PC-3 (cell line): ENCODE measurements around the gene GEMIN2. TPM values are rescaled to one million over a fixed set of nuclear protein-coding genes. Genes with fewer than 3 reads are reported as not detected.

Source experiments
- ATAC-seq: fragments of 200-7000 bp; cut with Tn5 transposase; 2 replicates; pipeline ENCODE4 v1.9.1; 2020; ENCODE audit warnings: mild to moderate bottlenecking, moderate library complexity
- BruUV-seq: library from RNA; stranded (reverse); fragments of 400-500 nt; replicated peaks from 2 replicates; lab custom pipeline; 2021; lab: Mats Ljungman, UMichigan
- CTCF ChIA-PET: fragments of 300-600 bp; sonication (Branson Sonifier 250); formaldehyde crosslinking; loops from one replicate; lab custom pipeline; 2022; ENCODE audit warnings: antibody characterized with exemption; lab: Charles Lee
- POLR2A ChIA-PET: fragments of 300-600 bp; sonication (Branson Sonifier 250); formaldehyde crosslinking; loops from one replicate; lab custom pipeline; 2022; ENCODE audit warnings: antibody characterized with exemption; ENCODE audit not compliant: unreplicated experiment; lab: Charles Lee
- DNase-seq: peaks from one replicate; pipeline ENCODE4 v3.0.0-alpha.2; 2015
- H2AFZ ChIP-seq: fragments of 300-600 bp; sonication (generic); 2 replicates; pipeline ENCODE4 v1.6.0; 2016; ENCODE audit warnings: antibody characterized with exemption, low read length
- H3F3A ChIP-seq: fragments of 300-600 bp; sonication (generic); one replicate; pipeline ENCODE4 v1.6.0; 2017; ENCODE audit warnings: antibody characterized with exemption, low read length, control low read depth, mild to moderate bottlenecking; ENCODE audit not compliant: unreplicated experiment
- H3K27ac ChIP-seq: fragments of 300-600 bp; sonication (generic); 2 replicates; pipeline ENCODE4 v1.5.1; 2016; ENCODE audit warnings: mild to moderate bottlenecking, low read length
- H3K27me3 ChIP-seq: fragments of 300-600 bp; sonication (generic); 2 replicates; pipeline ENCODE4 v1.6.1; 2016; ENCODE audit warnings: low read length, mixed read lengths
- H3K36me3 ChIP-seq: fragments of 300-600 bp; sonication (generic); 2 replicates; pipeline ENCODE4 v1.6.1; 2016; ENCODE audit warnings: low read depth, mixed run types, low read length, mixed read lengths
- H3K4me1 ChIP-seq: fragments of 300-600 bp; sonication (generic); 2 replicates; pipeline ENCODE4 v1.5.1; 2016; ENCODE audit warnings: low read length; ENCODE audit not compliant: insufficient read depth
- H3K4me2 ChIP-seq: fragments of 300-600 bp; sonication (generic); 2 replicates; pipeline ENCODE4 v1.6.0; 2016; ENCODE audit warnings: low read length
- H3K4me3 ChIP-seq: fragments of 300-600 bp; sonication (generic); 2 replicates; pipeline ENCODE4 v1.5.1; 2016; ENCODE audit warnings: mild to moderate bottlenecking, low read length, mixed read lengths
- H3K79me2 ChIP-seq: fragments of 300-600 bp; sonication (generic); 2 replicates; pipeline ENCODE4 v1.6.1; 2017; ENCODE audit warnings: low read length, mixed read lengths
- H3K9ac ChIP-seq: fragments of 300-600 bp; sonication (generic); 2 replicates; pipeline ENCODE4 v1.6.0; 2016; ENCODE audit warnings: mild to moderate bottlenecking, low read length
- H3K9me2 ChIP-seq: fragments of 300-600 bp; sonication (generic); replicated peaks from 2 replicates; pipeline ENCODE4 v1.6.1; 2016; ENCODE audit warnings: mixed run types, low read length, mixed read lengths
- H3K9me3 ChIP-seq: fragments of 300-600 bp; sonication (generic); 2 replicates; pipeline ENCODE4 v1.6.1; 2016; ENCODE audit warnings: low read length, mixed read lengths
- H4K20me1 ChIP-seq: fragments of 300-600 bp; sonication (generic); 2 replicates; pipeline ENCODE4 v1.6.1; 2016; ENCODE audit warnings: low read length, mixed read lengths
- CTCF ChIP-seq: fragments of 300-600 bp; sonication (generic); conservative IDR thresholded peaks from 2 replicates; pipeline ENCODE4 v1.5.1; 2017; ENCODE audit warnings: antibody characterized with exemption, low read depth, mild to moderate bottlenecking, low read length
- EZH2 ChIP-seq: fragments of 300-600 bp; sonication (generic); IDR thresholded peaks from one replicate; pipeline ENCODE4 v1.6.1; 2017; ENCODE audit warnings: antibody characterized with exemption, mild to moderate bottlenecking, low read length; ENCODE audit not compliant: unreplicated experiment
- EZH2phosphoT487 ChIP-seq: fragments of 300-600 bp; sonication (generic); IDR thresholded peaks from 2 replicates; pipeline ENCODE4 v1.6.1; 2018; ENCODE audit warnings: mild to moderate bottlenecking, antibody characterized with exemption, low read length, borderline replicate concordance
- intact Hi-C: fragments of 100-400 bp; cut with micrococcal nuclease; formaldehyde crosslinking; loops from 2 replicates; pipeline ENCODE4 v1.9.0; 2023
- total RNA-seq: library from RNA; depleted of rRNA; stranded (reverse); fragments of >200 nt; gene quantifications from 2 replicates; pipeline ENCODE4 v1.2.3, GENCODE V29; 2014; rRNA removed

The GEMIN2 gene
- total RNA-seq, 1 experiment from 2014 or later = 48.1 TPM

GRCh38 chr14:39185256-39186049 lies 71.3 kb downstream of the GEMIN2 start:
- no peak for TF ChIP-seq EZH2phosphoT487
- TF ChIP-seq CTCF = no peak
- no peak for TF ChIP-seq EZH2
- H2AFZ ChIP-seq = no peak overlapping the region
- H4K20me1 ChIP-seq = peaks cover 18% of the 10 kb centered on the region; the same call in 1 of the 2 replicates
- H3K27ac ChIP-seq = no peak overlapping the region
- peaks cover 12% of the 10 kb centered on the region for H3K4me1 ChIP-seq
- no peak overlapping the region for H3K4me3 ChIP-seq
- no peaks in the 10 kb centered on the region for H3K27me3 ChIP-seq
- H3F3A ChIP-seq = peaks cover 35% of the 10 kb centered on the region
- POLR2A ChIA-PET = interaction anchor here (0.5 kb wide), 1 partner anchor 95 kb away, joined by 3 read pairs; no protein-coding TSS in a partner anchor
- no peak overlapping the region for H3K9ac ChIP-seq
- peaks cover 12% of the 10 kb centered on the region for H3K79me2 ChIP-seq
- peaks cover 35% of the 10 kb centered on the region for H3K36me3 ChIP-seq
- intact Hi-C loops = no loop called here
- CTCF ChIA-PET = no interaction called here
- H3K4me2 ChIP-seq = no peak overlapping the region
- no TSS peak for BruUV-seq
- H3K9me3 ChIP-seq = no peaks in the 10 kb centered on the region
- ATAC-seq = no peak
- no peaks in the 10 kb centered on the region for H3K9me2 ChIP-seq
- no peak for DNase-seq

Other genes with a start within 250 kb of the GEMIN2 start
- 58.2 and 67.0 TPM in 2 replicates for gene SEC23A, start 11.1 kb upstream of the GEMIN2 start, total RNA-seq
- gene TRAPPC6B, start 56.0 kb downstream of the GEMIN2 start, total RNA-seq = 24.0 and 34.5 TPM in 2 replicates
- 36.7 and 45.6 TPM in 2 replicates for gene PNN, start 60.9 kb downstream of the GEMIN2 start, total RNA-seq
- 11.8 and 12.3 TPM in 2 replicates for gene MIA2, start 119.6 kb downstream of the GEMIN2 start, total RNA-seq